ENCODE data around the gene FADS6.

FADS6 gene

DNA sequence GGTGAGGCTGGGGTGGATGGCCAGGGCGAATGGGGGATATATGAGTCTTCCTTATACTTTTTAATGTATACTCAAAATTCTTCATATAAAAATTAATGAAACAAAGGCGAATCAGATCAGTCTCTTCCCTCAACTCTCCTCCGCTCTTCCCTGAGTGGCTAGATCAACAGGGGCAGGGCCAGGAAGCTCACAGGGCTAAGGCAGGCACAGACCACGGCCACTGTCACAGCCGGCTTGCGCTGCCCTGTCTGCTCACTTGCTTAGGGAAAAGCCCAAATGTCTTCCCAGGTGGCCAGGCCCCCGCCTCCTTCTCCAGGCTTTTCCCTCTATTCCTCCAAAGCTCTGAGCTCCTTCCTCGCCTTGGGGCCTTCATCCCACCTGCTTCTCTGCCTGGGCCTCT, 39.8 kb downstream of the FADS6 start:
- DNase-seq (ENCODE audit: low spot score), result no peak

DNA sequence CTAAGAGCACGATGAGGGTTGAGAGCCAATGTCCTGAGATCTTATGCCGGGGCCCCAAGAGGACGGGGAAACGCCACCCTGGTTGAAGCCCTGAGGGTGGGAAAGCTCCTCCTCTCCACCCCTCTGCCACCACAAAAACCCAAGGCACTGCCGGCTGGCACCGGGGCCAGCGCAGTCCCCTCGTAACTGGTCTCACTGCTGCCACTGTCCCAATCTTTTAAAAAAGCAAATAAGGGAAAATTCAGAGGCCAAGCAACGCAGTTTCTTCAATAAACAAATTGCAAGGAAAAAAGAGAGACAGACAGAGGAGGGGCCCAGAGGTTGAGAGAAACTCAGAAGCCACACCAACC, 40.4 kb downstream of the FADS6 start:
- DNase-seq (ENCODE audit: low spot score), result no peak

DNA sequence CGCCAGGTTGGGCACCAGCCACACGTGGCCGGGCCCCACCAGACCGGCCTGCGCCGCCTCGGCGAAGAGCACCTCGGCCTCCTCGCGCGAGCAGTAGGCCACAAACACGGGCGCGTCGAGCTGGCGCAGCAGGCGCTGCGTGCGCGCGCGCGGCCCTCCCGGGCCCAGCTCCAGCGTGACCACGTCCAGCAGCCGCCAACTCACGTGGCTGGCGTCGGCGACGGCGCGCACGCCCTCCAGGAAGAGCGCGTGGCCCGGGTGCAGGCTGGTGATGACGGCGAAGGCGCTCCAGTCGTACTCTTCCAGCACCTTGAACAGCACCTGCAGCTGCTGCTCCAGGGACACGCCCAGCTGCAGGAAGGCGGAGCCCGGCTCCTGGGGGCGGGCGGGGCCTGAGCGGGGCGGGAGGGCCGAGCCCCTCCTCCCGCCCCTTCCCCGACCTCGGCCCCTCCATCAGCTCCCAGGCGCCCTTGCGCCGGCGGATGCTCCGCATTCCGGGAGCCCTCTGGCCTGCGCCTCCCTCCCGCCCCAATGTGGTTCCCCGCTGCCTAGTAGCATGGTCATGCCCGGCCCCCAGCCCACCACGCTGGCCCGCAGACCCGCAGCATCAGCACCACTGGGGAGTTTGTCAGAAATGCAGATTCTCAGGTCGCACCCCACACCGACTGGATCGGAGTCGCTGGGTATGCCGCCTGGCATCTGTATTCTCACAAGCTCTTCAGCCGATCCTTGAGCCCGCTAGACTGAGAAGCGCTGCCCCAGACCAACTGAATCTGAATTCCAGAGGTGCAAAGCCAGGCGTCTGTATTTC, 41.0 kb downstream of the FADS6 start:
- no peak for DNase-seq (ENCODE audit: low spot score)

DNA sequence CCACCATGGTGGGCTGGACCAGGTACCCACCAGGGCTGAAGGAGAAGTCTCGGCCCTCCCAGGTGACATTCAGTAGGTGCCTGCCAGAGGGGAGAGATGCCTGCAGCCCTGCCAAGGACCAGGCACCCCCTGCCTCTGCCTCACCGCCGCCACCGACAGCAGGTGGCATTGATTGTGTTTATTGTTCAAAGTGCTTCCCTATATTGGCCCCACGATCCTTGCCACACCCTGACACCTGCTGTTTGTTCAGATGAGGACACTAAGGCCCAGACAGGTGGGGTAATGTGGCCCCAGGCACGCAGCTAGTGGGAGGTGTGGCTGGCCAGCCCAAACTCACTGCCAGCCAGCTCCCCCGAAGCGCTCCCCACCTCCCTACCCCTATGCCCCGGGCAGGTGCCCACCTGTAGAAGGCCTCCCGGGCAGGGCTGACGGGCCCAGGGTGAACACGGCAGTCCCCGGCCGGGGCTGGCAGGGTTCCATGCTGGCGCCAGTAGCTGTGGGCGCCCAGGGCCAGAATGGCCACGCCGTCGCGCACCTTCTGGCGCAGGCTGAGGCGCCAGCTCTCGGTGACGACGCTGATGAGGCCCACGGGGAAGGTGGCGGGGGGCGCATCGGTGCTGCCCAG, 41.7 kb downstream of the FADS6 start:
- DNase-seq (ENCODE audit: low spot score), result no peak

DNA sequence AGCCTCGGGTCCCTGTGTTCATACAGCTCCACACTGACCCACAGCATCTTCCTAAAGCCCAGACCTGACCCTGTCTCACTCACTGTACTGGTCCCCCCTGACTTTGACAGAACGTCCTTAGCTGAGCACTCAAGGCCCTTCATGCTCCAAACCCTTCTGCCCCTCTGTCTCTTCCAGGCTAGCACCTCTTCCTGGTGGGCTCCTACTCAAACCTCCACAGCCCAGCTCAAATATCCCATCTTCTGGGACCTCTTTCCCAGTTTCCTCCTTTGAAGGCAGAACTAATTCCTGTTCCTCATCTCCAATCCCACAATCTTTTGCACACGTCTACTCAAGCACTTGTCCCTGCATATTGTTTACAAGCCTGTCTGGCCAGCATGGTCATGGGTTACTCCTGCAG, 42.5 kb downstream of the FADS6 start:
- DNase-seq (ENCODE audit: low spot score), result no peak

DNA sequence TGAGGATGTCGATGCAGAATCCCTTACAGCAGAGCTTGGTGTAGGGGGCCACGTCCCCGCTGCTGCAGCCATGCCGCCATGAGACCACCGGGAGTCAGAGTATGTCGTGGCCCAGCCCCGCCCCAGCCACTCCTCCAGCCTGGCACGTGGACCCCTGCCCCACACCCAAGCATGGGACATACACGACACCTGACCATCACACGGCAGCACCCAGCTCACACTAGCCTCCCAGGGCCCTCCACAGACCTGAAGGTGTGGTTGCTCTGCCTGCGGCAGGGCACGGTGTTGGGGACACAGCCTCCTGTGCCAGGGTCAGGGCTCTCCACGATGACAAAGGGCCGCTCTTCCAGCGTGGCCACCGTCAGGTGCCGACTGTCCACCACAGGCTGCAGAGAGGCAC, 43.1 kb downstream of the FADS6 start:
- DNase-seq (ENCODE audit: low spot score), result no peak

DNA sequence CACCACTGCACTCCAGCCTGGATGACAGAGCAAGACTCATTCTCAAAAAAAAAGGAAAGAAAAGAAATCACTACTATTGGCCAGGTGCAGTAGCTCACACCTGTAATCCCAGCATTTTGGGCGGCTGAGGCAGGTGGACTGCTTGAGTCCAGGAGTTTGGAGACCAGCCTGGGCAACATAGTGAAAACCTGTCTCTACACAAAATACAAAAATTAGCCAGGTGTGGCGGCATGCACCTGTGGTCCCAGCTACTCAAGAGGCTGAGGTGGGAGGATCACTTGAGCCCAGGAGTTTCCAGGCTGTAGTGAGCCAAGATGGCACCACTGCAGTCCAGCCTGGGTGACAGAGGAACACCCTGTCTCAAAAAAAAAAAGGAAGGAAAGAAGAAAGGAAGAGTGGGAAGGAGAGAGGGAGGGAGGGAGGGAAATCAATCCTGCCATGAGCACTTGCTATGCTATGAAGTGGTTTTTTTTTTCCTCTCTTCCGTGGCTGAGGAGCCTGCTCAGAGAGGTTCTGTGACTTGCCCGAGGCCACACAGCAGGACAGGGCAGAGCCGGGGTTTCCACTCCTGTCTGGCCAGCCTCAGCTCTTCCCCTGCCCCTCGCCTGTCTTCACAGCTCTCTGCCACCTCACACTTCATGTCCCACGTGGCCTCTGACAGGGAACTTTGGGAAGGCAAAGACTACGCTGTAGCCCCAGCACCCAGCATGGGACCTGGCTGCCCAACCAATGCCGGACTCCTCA, 44.6 kb downstream of the FADS6 start:
- no peak for DNase-seq (ENCODE audit: low spot score)

DNA sequence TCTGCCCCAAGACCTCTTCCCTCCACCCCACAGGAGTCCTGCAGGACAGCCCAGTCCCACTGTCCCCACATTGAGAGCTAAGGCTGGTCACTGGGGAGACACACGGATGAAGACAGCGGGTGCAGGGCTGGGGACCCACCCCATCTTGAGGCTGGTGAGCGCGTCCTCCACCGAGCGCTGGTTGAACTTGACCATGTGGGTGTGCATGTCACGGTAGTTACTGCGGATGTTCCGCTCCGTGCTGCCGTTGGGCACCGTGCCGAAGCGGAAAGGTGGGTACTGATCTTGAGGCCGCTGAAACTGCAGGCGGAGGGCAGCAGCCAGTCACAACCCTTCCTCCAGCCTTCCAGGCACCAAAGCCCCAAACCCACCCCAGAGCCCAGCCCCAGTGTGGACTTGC, 46.8 kb downstream of the FADS6 start:
- DNase-seq (ENCODE audit: low spot score), result no peak

DNA sequence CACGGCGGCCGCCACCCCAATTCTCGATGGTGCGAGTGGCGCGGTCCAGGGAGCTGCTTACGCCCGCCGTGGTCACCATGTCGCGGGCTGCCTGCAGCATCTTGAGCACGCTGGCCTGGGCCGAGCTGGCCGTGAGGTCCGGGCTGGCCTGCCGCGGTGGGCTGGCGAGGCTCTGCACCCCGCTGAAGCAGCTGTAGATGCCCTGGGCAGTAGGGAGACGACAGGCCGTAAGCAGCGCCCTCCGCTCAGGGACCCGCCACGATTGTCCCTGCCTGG, 50.1 kb downstream of the FADS6 start:
- DNase-seq (ENCODE audit: low spot score), result no peak

DNA sequence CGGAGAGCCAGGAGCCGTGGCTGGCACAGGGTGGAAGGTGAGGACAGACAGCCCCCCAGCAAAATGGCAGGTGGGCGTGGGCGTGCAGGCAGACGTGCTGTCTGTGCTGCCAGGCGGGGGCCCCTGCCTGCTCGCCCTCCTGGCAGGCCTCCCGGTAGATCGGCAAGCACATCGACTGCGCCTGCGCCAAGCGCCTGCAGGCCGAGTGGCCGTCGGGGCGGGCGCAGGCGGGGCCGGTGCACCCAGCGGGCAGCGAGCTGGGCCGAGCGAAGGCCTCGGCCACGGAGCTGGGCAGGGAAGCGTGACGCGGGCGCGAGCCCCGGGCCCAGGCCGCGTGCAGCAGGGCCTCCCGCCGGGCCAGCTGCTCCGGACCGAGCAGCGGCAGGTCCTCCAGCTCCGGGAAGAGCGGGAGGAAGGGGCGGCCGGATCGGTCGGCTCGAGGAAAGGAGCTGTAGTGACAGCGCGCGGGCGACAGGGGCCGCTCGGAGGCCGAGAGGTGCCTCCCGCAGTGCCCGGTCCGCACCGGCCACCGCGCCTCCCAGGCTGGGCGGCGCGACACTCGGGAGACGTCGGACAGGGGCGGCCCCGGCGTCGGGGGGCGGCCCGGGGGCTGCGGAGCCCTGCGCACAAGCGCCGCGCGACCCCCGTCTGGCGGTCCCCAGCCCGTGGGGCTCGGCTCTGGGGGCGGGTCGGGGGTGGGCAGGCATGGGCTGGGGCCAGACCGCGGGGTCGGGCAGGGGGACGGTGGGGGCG, 50.7 kb downstream of the FADS6 start:
- DNase-seq (ENCODE audit: low spot score), result no peak

DNA sequence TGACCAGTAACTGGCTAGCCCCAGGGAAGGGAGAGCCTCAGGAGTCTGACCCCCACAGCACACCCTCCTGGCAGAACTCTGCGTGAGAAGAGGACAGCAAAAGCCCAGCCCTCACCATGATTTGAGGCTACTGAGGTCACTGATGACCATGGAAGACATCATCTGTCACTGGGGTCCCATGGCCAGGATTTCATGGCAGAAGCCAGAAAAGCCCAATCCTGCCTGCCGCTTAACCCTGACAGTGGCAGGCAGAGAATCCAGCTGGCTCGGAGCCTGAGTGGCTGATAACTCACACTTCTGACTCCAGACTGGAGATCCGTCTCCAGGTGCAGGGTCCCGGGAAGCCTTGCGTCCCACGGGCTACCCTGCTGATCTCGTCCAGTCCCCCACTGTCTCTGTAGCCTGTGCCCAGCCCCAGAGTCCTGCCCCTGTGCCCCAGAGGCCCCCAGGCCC, 51.3 kb downstream of the FADS6 start:
- no peak for DNase-seq (ENCODE audit: low spot score)

DNA sequence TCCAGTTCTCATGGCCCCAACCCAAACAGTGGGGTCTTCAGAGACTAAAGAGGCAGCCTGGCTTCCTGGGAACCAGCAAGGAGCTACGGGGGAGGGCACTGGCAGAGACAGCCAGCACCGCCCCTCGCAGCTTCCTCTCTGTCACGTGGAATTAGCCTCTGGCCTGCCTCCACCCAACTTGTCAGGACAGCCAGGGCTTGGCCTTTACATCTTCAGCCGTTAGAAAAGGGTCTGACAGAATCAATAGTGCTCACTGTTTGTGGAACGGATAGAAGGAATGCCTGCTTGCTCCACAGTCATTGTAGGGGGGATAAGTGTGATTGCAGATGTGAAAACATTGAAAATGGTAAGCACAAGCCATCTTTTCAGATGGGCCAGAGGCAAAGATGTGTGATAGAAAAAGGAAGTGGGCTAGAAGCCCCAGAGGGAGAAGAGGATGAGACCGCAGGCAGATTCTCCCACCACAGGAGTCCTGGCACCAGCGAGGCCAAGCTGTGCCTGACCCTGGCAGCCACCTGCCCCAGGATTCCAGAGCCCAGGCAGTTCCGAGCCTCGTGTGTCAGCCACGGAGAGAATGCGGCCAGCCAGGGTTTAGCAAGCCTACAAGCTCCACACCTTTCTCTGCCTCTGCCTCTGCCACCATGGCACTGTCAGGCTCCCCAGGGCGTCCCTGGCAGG, 52.3 kb downstream of the FADS6 start:
- DNase-seq (ENCODE audit: low spot score), result no peak

DNA sequence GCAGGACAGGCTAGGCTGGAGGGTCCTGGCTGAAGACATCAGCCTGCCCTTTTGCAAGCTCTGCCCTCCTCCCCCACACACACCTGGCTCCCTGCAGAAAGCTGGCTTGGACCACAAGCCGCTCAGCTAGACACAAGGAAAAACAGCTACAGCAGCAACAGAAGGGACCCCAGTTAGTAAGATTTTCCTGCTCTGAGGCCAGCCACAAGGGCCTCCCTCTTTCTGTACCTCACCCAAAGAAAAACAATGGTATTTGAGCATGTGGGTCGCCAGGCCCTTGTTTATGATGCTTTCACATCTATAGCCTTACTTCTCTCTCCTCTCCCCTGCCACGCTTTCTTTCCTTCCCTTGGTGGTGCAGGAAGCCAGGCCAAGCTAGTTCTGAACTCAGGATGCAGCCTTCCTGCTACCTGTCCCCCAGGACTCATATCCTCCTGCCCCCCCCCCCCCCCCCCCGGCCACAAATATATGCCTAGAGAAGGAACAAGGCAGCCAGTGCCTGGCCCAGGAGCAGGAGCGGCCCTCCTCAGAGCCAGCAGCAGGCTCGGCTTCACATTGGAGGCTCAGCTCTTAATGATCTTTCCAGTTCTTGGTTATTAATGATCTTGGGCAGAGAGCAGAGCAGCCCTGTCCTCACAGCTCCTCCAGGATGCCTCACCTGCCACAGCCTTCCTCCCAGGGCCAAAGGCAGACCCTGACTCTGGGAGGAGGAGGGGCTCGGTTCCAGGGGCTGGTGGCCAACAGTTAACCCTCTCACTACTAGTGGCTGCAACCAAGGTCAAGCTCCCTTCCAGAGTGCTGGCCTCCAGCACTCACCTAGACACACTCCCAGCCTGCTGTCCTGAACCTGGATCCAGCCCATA, 53.2 kb downstream of the FADS6 start:
- DNase-seq (ENCODE audit: low spot score), result no peak

DNA sequence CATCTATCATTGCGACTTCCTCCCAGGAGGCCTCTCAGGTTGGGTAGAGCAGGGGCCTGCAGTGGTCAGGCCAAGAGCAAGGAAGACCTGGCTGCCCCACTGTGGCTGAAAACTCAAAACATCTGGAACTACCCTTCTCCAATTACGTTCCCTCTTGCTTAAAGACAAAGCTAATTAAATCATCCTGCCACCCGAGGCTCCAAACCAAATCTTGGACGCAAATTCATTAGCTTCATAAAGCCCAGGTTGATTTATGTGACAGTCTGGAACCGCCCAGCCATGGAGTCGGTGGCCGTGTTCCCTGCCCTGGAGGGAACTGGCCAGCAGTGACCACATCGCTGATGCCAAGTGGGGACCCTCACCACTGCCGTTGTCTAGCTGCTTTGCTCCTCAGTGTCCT, 55.2 kb downstream of the FADS6 start:
- DNase-seq (ENCODE audit: low spot score), result no peak

DNA sequence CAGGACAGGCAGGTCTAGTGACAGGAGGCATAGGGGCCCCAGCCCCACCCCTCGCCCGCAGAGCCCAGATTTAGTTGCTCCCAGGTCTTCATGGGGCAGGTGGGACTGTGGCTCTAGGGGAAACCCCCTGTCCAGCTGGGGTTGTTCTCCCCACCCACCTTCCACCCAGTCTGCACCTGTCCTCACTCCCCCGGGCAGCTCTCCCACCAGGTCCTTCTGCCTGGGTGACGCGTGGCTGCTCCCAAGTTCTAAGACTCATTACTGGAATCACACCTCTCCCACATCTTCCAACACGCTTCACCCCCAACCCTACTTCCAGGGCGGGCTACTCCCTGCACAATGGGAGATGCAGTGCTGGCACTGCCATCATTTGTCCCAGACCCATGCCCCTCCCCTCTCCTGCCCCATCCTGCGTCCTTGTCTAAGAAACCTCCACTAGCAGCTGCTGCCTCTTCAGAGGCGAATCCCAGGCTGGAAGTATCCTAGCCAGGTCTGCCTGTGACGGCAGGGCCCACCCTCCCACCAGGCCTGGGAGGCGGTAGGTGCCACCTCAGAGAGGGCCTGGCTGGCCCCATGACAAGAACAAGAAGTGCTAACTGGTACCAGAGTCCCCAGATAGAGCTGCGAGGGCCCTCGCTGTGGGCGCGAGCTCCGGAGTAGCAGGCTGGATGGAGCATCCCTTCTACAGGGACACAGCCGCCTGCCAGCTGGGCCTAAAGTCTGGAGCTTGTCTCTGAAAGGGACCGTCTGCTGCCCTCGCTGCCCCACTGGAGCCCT, 56.6 kb downstream of the FADS6 start:
- DNase-seq (ENCODE audit: low spot score), result no peak

DNA sequence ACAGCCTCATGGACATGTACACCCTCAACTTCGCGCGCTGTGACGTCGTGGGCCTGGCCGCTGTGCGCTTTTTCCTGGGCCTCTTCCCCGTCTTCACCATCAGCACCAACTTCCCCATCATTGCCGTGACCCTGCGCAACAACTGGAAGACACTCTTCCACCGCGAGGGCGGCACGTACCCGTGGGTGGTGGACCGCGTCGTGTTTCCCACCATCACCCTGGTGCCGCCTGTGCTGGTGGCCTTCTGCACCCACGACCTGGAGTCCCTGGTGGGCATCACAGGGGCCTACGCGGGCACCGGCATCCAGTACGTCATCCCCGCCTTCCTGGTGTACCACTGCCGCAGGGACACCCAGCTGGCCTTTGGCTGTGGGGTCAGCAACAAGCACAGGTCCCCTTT, 57.2 kb downstream of the FADS6 start:
- no peak for DNase-seq (ENCODE audit: low spot score)

DNA sequence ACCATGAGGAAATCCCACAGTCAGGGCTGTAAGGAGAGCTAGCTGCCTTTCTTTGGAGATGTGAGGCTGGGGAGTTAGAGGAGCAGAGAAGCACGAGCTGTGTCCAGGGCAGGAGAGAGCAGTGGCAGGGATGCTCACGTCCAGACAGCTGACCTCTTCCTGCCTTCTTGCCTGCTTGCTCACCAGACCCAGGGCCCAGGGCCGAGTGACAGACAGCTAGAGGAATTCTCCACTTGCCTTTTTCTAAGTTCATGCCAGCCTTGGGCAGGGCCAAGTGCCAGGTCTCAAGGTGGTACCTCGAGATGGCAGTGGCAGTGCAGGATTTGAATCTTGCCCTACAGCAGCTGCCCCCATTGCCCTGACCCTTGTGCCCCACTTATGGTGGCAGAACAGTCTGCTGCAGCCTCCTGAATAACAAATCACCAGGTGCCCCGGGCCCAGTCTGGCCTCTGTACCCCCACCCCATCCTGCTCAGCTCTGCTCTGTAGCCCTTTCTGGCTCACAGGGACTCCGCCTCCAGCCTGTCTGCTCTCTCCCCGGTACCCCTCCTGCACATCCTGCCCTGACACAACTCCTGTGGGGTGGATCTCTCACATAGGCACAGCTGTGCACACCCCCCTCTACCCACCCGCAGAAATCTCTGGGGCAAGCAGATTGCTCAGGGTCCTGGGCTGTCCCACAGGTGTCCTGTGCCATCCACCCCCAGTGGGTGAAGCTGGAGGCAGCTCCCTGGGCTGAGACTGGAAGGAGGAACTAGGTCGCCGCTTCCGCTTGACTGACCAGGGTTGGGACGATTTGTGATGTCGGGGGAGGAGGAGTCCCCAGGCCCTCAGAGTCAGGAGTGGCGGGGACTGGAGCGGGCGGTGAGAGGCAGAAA, 59.7 kb downstream of the FADS6 start:
- no peak for DNase-seq (ENCODE audit: low spot score)

DNA sequence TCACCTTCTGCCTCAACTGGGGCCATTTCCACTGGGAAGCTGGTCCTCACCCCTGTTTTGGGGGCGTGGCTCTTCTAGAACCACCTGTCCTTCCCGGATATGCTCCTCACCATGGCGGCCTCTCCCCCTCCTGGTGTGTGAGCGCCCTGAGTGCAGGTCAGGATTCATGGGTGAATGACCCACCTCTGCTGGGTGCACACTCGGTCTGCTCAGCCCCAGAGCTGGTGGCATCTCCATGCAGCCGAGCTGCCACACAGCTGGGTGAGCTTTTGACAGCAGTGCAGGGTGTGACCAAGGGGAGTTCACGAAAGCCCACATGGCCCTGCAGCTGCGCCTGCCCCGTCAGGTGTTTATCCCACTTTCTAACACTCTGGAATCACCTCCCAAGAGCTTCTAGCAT, 61.0 kb downstream of the FADS6 start:
- no peak for DNase-seq (ENCODE audit: low spot score)

DNA sequence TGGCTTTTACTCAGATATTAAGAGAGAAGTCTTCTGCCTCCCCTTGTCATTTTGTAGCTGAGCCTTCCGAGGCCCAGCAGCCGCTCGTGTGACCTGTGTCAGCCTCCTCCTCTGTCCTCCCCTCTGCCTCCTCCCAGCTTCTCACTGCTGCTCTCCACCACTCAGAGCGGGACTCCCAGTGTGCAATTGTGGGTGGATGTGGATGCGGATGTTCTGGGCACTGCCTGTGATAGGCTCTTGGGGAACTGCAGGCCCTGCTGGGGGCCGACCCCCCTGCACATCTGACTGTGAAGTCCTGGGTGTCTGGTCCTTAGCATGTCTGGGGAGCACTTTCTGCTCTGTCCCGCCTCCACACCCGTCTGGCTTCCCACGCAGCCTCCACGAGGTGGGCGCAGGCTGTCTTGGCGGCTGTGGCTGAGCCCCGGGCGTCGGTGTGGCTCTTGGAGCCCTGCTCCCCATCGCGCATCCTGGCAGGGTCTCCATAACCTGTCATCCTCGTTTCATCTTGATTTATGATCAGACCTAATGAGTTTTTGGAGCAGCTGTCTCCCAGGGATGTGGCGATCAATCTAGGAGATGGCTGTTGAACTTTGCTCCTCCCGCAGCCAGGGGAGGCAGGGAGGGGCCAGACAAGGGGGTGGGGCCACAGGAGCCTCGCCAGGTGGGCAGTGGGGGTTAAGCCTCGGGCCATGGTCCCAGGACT, 61.8 kb downstream of the FADS6 start:
- no peak for DNase-seq (ENCODE audit: low spot score)
